GM12872 (cell line): ENCODE measurements around the gene GFER.

Source experiments
- TF ChIP-seq, protein P1 (sequence below): IDR thresholded peaks from 3 replicates; pipeline ENCODE4 v1.5.1; 2011; ENCODE audit warnings: low read depth, mild to moderate bottlenecking, low read length, moderate library complexity; ENCODE audit not compliant: insufficient read depth

GFER gene

DNA sequence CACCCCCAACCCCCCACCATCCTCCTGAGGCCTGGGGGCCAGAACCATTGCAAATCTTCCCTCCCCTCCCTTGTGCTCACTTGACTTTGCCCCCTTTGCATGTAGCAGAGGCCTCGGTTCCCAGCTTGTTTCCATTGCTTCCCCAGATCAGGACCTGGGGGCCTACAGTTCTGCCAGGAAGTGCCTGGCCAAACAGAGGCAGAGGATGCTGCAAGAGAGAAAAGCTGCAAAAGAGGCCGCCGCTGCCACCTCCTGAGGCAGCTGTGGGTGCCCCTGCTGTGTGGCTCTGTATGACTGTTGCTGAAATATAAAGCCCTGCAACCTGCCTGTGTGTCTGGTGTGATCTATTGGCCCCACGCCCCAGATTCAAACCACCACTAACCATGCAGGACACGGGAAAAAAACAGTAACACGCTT is 22.3 kb upstream of the GFER start:
- TF ChIP-seq, protein P1, sequence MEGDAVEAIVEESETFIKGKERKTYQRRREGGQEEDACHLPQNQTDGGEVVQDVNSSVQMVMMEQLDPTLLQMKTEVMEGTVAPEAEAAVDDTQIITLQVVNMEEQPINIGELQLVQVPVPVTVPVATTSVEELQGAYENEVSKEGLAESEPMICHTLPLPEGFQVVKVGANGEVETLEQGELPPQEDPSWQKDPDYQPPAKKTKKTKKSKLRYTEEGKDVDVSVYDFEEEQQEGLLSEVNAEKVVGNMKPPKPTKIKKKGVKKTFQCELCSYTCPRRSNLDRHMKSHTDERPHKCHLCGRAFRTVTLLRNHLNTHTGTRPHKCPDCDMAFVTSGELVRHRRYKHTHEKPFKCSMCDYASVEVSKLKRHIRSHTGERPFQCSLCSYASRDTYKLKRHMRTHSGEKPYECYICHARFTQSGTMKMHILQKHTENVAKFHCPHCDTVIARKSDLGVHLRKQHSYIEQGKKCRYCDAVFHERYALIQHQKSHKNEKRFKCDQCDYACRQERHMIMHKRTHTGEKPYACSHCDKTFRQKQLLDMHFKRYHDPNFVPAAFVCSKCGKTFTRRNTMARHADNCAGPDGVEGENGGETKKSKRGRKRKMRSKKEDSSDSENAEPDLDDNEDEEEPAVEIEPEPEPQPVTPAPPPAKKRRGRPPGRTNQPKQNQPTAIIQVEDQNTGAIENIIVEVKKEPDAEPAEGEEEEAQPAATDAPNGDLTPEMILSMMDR, result no peak

GRCh38 chr16:1963806-1964505 is 20.0 kb upstream of the GFER start:
- TF ChIP-seq, protein P1, result peak; percentile 44; the same call in 2 of the 3 replicates

GRCh38 chr16:1964506-1965395 is 19.2 kb upstream of the GFER start, which contains the start of gene RPS2:
TSS of gene RPS2 (minus strand) at chr16:1964826. CDS start at chr16:1964625, 201 bp downstream.
- TF ChIP-seq, protein P1, result no peak

DNA sequence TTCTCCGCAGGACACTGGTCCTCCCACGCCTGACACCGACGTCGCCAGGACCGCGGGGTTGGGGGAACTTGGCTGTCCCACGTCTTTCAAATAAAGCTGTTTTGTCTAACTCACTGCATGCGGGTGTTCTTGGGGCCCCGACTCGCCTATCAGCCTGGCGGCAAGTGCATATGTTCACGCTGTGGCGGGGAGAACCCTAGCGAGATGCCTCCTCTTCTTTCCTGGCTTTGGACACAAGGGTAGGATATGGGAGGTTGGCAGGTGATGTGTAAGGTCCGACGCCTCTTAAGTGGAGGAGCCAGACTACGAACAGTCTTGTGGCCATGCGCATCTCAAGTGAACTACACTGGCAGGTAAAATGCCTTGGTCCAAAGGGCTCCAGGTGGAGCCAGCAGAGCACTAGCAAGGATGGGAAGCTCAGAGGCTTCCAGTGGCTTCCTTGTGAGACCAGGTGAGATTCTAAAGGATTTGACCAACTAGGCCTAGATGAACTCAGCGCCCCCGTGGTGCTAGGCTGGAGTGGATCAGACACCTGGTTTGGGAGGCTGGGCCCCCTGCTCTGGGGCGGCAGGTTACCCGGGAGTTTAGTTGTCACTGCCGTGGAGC is 18.5 kb upstream of the GFER start:
- TF ChIP-seq, protein P1, result no peak

- TF ChIP-seq, protein P1, result no peak
Measured at GRCh38 chr16:1966460-1966859, 17.5 kb upstream of the GFER start, which contains the start of gene RNF151. TSS of gene RNF151 (plus strand) at chr16:1966856. CDS start at chr16:1966882, 26 bp downstream.

DNA sequence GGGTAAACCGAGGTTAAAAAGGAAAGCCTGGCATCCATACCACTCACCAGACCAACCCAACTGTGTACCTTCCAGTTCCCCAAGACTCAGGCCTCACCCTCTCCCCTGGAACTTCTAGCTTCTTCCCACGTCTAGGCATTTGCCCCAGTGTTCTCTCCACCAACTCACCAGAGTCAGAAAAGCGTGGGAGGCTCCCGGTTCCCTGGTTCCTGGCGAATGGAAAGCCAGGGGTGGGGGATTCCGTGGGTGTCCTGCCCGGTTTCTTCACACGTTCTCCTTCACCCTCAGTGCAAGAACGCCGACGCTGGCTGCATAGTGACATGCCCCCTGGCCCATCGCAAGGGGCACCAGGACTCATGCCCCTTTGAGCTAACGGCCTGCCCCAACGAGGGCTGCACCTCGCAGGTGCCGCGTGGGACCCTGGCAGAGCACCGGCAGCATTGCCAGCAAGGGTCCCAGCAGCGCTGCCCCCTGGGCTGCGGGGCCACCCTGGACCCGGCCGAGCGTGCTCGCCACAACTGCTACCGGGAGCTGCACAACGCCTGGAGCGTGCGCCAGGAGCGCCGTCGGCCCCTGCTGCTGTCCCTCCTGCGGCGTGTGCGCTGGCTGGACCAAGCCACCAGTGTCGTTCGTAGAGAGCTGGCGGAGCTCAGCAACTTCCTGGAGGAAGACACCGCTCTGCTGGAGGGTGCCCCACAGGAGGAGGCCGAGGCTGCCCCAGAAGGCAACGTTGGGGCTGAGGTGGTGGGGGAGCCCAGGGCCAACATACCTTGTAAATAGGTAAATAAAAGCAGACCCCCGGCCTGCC is 15.6 kb upstream of the GFER start:
- TF ChIP-seq, protein P1, result no peak
